Measurements from ENCODE around the gene IGLL1. TPM values are rescaled to one million over a fixed set of nuclear protein-coding genes. Genes with fewer than 3 reads are reported as not detected.

IGLL1 gene
- total RNA-seq, 6 donors from 2014 or later: not detected

DNA sequence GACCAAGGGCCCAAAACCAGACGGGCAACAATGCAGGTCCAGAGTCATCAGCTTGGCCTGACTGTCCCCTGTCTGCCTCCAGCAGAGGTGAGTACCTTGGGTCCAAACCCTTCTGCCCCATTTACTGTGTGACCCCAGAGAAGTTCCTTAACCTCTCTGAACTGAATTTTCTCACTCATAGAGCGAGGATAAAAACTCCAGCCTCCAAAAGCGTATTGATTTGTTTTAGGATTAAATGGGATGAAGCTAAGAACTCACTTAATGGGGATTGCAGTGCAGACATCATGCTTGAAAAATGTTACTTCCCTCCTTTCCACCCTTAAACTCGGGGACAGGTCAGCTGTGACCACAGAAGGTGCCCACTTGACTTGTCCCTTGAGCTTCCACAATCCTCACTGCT is 22.6 kb downstream of the IGLL1 start:
- H3K36me3 ChIP-seq: no peaks in the 10 kb centered on the region
- 78 to 88% methylated on average over 3 to 4 of the region's 4 CpGs for WGBS, 2 donors
- H3K27me3 ChIP-seq: no peaks in the 10 kb centered on the region
- no peak overlapping the region for H3K27ac ChIP-seq
- H3K9me3 ChIP-seq: no peaks in the 10 kb centered on the region
- TF ChIP-seq POLR2AphosphoS5 (IDR thresholded peaks at IDR 0.05) (no peak), EP300 (IDR thresholded peaks at IDR 0.05) (no peak), CTCF (IDR thresholded peaks at IDR 0.05) (no peak), POLR2A (IDR thresholded peaks at IDR 0.05) (no peak)
- H3K4me1 ChIP-seq: no peaks in the 10 kb centered on the region
- ATAC-seq (ENCODE audit: low FRiP score in 2 of 2): no peak
- DNase-seq: no peak
- no peak overlapping the region for H3K4me3 ChIP-seq

DNA sequence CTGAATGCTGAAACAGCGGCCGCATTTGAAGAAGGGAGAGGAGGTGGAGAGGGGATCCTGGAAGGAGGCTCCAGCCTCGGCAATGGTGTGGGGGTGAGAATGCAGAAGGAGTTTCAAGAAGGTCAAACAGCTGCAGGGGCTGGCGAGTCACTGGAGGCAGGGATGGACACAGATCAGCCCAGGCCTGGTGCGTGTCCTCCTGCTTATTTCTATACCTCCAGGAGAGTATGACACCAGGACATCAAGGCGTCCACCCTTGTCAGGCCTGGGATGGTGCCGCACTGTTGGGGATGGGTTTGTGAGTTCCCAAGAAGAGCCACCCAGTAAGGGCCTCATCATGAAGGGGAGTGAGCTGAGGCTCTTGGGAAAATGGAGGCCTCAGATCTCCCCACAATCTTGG is 23.1 kb downstream of the IGLL1 start:
- Histone ChIP-seq H3K4me1 (no peaks in the 10 kb centered on the region), H3K36me3 (no peaks in the 10 kb centered on the region), H3K27me3 (no peaks in the 10 kb centered on the region), H3K4me3 (no peak overlapping the region), H3K27ac (no peak overlapping the region), H3K9me3 (no peaks in the 10 kb centered on the region)
- ATAC-seq (ENCODE audit: low FRiP score in 2 of 2) (no peak), DNase-seq (no peak)
- WGBS, 2 donors: 84 to 88% methylated on average over 5 to 7 of the region's 7 CpGs
- TF ChIP-seq EP300 (IDR thresholded peaks at IDR 0.05) (no peak), POLR2A (IDR thresholded peaks at IDR 0.05) (no peak), POLR2AphosphoS5 (IDR thresholded peaks at IDR 0.05) (no peak), CTCF (IDR thresholded peaks at IDR 0.05) (no peak)

DNA sequence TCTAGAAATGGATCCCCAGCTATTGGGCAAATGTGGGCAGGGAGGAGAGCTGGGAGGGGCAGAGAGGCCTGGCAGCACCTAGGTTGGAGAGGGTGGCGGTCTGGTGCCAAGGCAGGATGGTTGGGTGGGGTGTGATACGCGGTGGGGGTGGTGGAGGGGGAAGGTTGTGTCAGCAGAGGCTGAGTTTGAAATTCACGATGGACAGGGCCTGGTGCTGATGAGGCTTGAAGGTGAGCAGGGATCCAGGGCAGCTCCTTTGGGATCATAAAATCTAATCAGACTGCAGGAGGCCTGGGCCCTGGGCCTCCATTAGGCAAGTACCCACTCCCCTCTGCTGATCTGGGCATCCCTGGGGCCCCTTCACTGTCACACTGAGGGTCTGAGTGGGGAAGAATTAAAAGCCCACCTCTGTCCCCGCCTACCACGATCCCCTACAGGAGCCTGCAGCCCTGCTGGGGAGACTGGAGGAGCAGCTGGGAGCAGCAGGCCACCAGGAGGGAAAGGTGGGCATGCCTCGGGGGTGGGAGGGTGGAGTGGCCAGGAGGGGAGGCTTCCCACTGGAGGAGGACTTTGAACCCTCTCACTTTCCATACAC is 24.0 kb downstream of the IGLL1 start:
- no peak for ATAC-seq (ENCODE audit: low FRiP score in 2 of 2)
- H3K27me3 ChIP-seq: no peaks in the 10 kb centered on the region
- no peak overlapping the region for H3K4me3 ChIP-seq
- DNase-seq: no peak
- 58 to 83% methylated on average over 4 to 7 of the region's 7 CpGs for WGBS, 2 donors
- H3K9me3 ChIP-seq: no peaks in the 10 kb centered on the region
- TF ChIP-seq EP300 (IDR thresholded peaks at IDR 0.05) (no peak), CTCF (IDR thresholded peaks at IDR 0.05) (no peak), POLR2AphosphoS5 (IDR thresholded peaks at IDR 0.05) (no peak), POLR2A (IDR thresholded peaks at IDR 0.05) (no peak)
- no peak overlapping the region for H3K27ac ChIP-seq
- H3K36me3 ChIP-seq: no peaks in the 10 kb centered on the region
- H3K4me1 ChIP-seq: no peaks in the 10 kb centered on the region

DNA sequence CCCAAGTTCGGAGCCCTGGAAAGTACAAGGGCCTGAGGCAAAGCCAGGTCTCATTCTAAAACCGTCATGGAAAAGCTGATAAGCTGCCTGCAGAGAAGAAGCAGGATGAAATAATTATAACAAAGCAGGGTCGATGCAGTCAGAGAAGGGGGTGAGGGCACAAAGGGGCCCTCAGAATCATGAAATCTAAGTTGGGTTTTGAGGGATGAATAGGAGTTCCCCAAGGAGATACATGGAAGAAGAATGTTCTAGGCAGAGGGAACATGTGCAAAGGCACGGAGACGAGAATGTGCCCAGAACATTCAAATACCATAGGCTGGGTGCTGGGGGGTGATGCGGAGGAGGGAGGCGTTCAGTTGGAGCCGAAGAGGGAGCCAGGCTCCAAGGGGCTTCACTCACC is 25.0 kb downstream of the IGLL1 start:
- no peaks in the 10 kb centered on the region for H3K9me3 ChIP-seq
- no peak overlapping the region for H3K4me3 ChIP-seq
- H3K27ac ChIP-seq: no peak overlapping the region
- H3K27me3 ChIP-seq: no peaks in the 10 kb centered on the region
- TF ChIP-seq EP300 (IDR thresholded peaks at IDR 0.05): no peak
- TF ChIP-seq POLR2A (IDR thresholded peaks at IDR 0.05): no peak
- no peak for TF ChIP-seq CTCF (IDR thresholded peaks at IDR 0.05)
- no peak for TF ChIP-seq POLR2AphosphoS5 (IDR thresholded peaks at IDR 0.05)
- 73 to 74% methylated on average over 8 of the region's 8 CpGs for WGBS, 2 donors
- no peaks in the 10 kb centered on the region for H3K36me3 ChIP-seq
- ATAC-seq (ENCODE audit: low FRiP score in 2 of 2): no peak
- no peak for DNase-seq
- no peaks in the 10 kb centered on the region for H3K4me1 ChIP-seq

All from upper lobe of left lung (tissue), 6 donors.